ENCODE data around the gene NIM1K.

The NIM1K gene

GRCh38 chr5:43171451-43171850, 20.6 kb upstream of the NIM1K start:
- H3K9me3 ChIP-seq (ENCODE audit: control insufficient read depth, insufficient read depth, low read depth, low read length), result no peaks in the 10 kb centered on the region
- no peak overlapping the region for H3K4me3 ChIP-seq (ENCODE audit: low read depth, low read length)
- H3K4me1 ChIP-seq (ENCODE audit: control insufficient read depth, insufficient read depth, low read length), result no peaks in the 10 kb centered on the region
- H3K36me3 ChIP-seq (ENCODE audit: control insufficient read depth in 2 of 2, insufficient read depth in 1 of 2, low read length in 2 of 2), result peaks cover 43 to 44% of the 10 kb centered on the region in 2 experiments
- H3K27ac ChIP-seq (ENCODE audit: extremely low read depth, low read depth, low read length), result no peak overlapping the region
- CTCF ChIA-PET, result no interaction called here
- TF ChIP-seq ZEB2 (tag by site-specific recombination; IDR thresholded peaks at IDR 0.05) (no peak), ZSCAN5A (tag by site-specific recombination; IDR thresholded peaks at IDR 0.05) (no peak), FEZF1 (tag by site-specific recombination; IDR thresholded peaks at IDR 0.05) (no peak), GLIS2 (tag by site-specific recombination; IDR thresholded peaks at IDR 0.05) (no peak), ZNF549 (tag by site-specific recombination; IDR thresholded peaks at IDR 0.05) (no peak), ZNF114 (tag by site-specific recombination; IDR thresholded peaks at IDR 0.05) (no peak), ZBTB21 (tag by site-specific recombination; IDR thresholded peaks at IDR 0.05) (no peak), ATF2 (tag by site-specific recombination; IDR thresholded peaks at IDR 0.05; ENCODE audit: low read depth) (no peak), TRIM28 (IDR thresholded peaks at IDR 0.05; ENCODE audit: borderline replicate concordance, low read length) (no peak), PRDM6 (tag by site-specific recombination; IDR thresholded peaks at IDR 0.05) (no peak), PRDM1 (tag by site-specific recombination; IDR thresholded peaks at IDR 0.05) (no peak), ZFP37 (tag by site-specific recombination; IDR thresholded peaks at IDR 0.05) (no peak), ZNF548 (tag by site-specific recombination; IDR thresholded peaks at IDR 0.05) (no peak)
- POLR2A ChIA-PET, result no interaction called here

- CTCF ChIA-PET, result no interaction called here
- Histone ChIP-seq H3K36me3 (ENCODE audit: control insufficient read depth in 2 of 2, insufficient read depth in 1 of 2, low read length in 2 of 2) (peaks cover 40 to 45% of the 10 kb centered on the region in 2 experiments), H3K4me3 (ENCODE audit: low read depth, low read length) (no peak overlapping the region), H3K4me1 (ENCODE audit: control insufficient read depth, insufficient read depth, low read length) (no peaks in the 10 kb centered on the region), H3K27ac (ENCODE audit: extremely low read depth, low read depth, low read length) (no peak overlapping the region), H3K9me3 (ENCODE audit: control insufficient read depth, insufficient read depth, low read depth, low read length) (no peaks in the 10 kb centered on the region)
- peak; percentile 84 for TF ChIP-seq ZNF121 (tag by site-specific recombination; IDR thresholded peaks at IDR 0.05)
- TF ChIP-seq ZBTB10 (tag by site-specific recombination; IDR thresholded peaks at IDR 0.05), result no peak
- no peak for TF ChIP-seq ZNF341 (tag by site-specific recombination; IDR thresholded peaks at IDR 0.05; ENCODE audit: low read depth)
- POLR2A ChIA-PET, result interaction anchor here (0.7 kb wide), 1 partner anchor 15 kb away, joined by 3 read pairs; no protein-coding TSS in a partner anchor
Measured at GRCh38 chr5:43171926-43172325, 20.1 kb upstream of the NIM1K start.

- Histone ChIP-seq H3K9me3 (ENCODE audit: control insufficient read depth, insufficient read depth, low read depth, low read length) (no peaks in the 10 kb centered on the region), H3K27ac (ENCODE audit: extremely low read depth, low read depth, low read length) (no peak overlapping the region), H3K4me3 (ENCODE audit: low read depth, low read length) (no peak overlapping the region), H3K36me3 (ENCODE audit: control insufficient read depth in 2 of 2, insufficient read depth in 1 of 2, low read length in 2 of 2) (peaks cover 38 to 45% of the 10 kb centered on the region in 2 experiments), H3K4me1 (ENCODE audit: control insufficient read depth, insufficient read depth, low read length) (no peaks in the 10 kb centered on the region)
- CTCF ChIA-PET, result no interaction called here
- POLR2A ChIA-PET, result no interaction called here
- TF ChIP-seq ZNF362 (tag by site-specific recombination; IDR thresholded peaks at IDR 0.05), result no peak
- no peak for TF ChIP-seq SETDB1 (IDR thresholded peaks at IDR 0.05; ENCODE audit: insufficient read length, low read length)
Measured at GRCh38 chr5:43172779-43173178, 19.2 kb upstream of the NIM1K start.
